ENCODE results near the gene IKZF4. TPM values are rescaled to one million over a fixed set of nuclear protein-coding genes. Genes with fewer than 3 reads are reported as not detected.

Gene IKZF4
- total and polyA plus RNA-seq, 2 of the 8 experiments (the other 6 are each of a cell fraction or from before 2014, with no cell fraction given) = 8.0 to 13.3 TPM

DNA sequence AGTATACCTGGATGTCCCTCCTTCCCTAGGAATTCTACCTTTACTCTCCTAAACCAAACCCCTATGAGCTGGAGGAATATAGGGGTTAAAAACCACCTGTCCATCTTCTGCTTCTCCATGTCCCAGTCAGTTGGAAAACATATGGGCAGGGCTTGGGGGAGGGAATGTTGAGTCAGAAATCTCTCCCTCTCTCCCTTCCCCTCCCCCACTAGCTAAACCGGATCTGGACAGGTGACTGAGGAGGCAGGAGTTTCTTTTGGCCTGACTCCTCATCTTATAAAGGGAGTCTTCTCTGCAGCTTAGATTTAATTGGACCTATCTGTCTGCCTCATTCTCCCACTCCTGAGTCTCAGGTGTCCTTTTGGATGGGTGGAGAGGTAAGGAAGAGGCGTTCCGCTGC is 65.3 kb downstream of the IKZF4 start:
- Histone ChIP-seq H3K23ac (ENCODE audit: insufficient read length) (no peak overlapping the region), H2BK5ac (ENCODE audit: low read depth, low read length) (no peak overlapping the region)
- FAIRE-seq = no peak
- TF ChIP-seq, protein P1, sequence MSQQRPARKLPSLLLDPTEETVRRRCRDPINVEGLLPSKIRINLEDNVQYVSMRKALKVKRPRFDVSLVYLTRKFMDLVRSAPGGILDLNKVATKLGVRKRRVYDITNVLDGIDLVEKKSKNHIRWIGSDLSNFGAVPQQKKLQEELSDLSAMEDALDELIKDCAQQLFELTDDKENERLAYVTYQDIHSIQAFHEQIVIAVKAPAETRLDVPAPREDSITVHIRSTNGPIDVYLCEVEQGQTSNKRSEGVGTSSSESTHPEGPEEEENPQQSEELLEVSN (IDR thresholded peaks at IDR 0.05) = no peak
- TF ChIP-seq TBP (IDR thresholded peaks at IDR 0.05; ENCODE audit: low read depth, low read length) (no peak), RAD21 (IDR thresholded peaks at IDR 0.05 in 1 of 2, conservative IDR thresholded peaks at IDR 0.05 in 1 of 2; ENCODE audit: low read depth in 2 of 2, low read length in 2 of 2) (no peak), ASH2L (IDR thresholded peaks at IDR 0.05; ENCODE audit: low read length) (no peak), HDAC6 (IDR thresholded peaks at IDR 0.05; ENCODE audit: low read depth, low read length) (no peak), JUND (IDR thresholded peaks at IDR 0.05; ENCODE audit: low read length) (no peak), CHD1 (IDR thresholded peaks at IDR 0.05; ENCODE audit: low read depth, low read length) (no peak), SIRT6 (IDR thresholded peaks at IDR 0.05; ENCODE audit: low read length) (no peak), CTBP2 (IDR thresholded peaks at IDR 0.05; ENCODE audit: borderline replicate concordance, insufficient read depth, insufficient read length, low read length) (no peak)
- TF ChIP-seq, protein P2, sequence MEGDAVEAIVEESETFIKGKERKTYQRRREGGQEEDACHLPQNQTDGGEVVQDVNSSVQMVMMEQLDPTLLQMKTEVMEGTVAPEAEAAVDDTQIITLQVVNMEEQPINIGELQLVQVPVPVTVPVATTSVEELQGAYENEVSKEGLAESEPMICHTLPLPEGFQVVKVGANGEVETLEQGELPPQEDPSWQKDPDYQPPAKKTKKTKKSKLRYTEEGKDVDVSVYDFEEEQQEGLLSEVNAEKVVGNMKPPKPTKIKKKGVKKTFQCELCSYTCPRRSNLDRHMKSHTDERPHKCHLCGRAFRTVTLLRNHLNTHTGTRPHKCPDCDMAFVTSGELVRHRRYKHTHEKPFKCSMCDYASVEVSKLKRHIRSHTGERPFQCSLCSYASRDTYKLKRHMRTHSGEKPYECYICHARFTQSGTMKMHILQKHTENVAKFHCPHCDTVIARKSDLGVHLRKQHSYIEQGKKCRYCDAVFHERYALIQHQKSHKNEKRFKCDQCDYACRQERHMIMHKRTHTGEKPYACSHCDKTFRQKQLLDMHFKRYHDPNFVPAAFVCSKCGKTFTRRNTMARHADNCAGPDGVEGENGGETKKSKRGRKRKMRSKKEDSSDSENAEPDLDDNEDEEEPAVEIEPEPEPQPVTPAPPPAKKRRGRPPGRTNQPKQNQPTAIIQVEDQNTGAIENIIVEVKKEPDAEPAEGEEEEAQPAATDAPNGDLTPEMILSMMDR (IDR thresholded peaks at IDR 0.05; ENCODE audit: control extremely low read depth in 1 of 3, insufficient read depth in 1 of 3, low read depth in 1 of 3, low read length in 3 of 3) = no peak

More for the DNA sequence above, 65.3 kb downstream of the IKZF4 start:
- H4K5ac ChIP-seq (ENCODE audit: insufficient read length, low read depth, low read length) = no peak overlapping the region
- no peak overlapping the region for H4K91ac ChIP-seq (replicated peaks; ENCODE audit: insufficient read length, low read length)
- H2BK120ac ChIP-seq (replicated peaks; ENCODE audit: low read depth, low read length) = no peak overlapping the region
- H2AK5ac ChIP-seq (ENCODE audit: low read depth, low read length) = no peak overlapping the region
- no peak overlapping the region for H2AFZ ChIP-seq (ENCODE audit: low read length)
- CTCF ChIA-PET (ENCODE audit: partially characterized antibody) = interaction anchor here (0.7 to 4.8 kb wide), 11 partner anchors 10 to 90 kb away, joined by 3 to 38 read pairs (median 5); partner anchors contain the start of genes PA2G4 and SUOX
- WGBS, 2 experiments (ENCODE audit: extremely low coverage in 1 of 2, insufficient coverage in 1 of 2, insufficient read length in 1 of 2, insufficient replicate concordance in 2 of 2, low coverage in 1 of 2, low lambda C conversion rate in 2 of 2, missing lambda C conversion rate in 1 of 2) = 94% methylated on average over 3 of the region's 3 CpGs; no CpG with 5 or more reads in 1 of the 2 experiments
- H3K14ac ChIP-seq (ENCODE audit: insufficient read length) = no peak overlapping the region
- POLR2A ChIA-PET (ENCODE audit: partially characterized antibody) = interaction anchor here (1.1 to 8.9 kb wide), 4 partner anchors 10 to 41 kb away, joined by 4 to 112 read pairs (median 24); partner anchors contain the start of genes PA2G4, RPL41 and ZC3H10
- H3K27me3 ChIP-seq (replicated peaks in 1 of 4; ENCODE audit: control insufficient read depth in 3 of 4, extremely low read depth in 1 of 4, insufficient read depth in 3 of 4, low read length in 3 of 4) = no peaks in the 10 kb centered on the region
- peaks cover 0 to 24% of the 10 kb centered on the region in 2 experiments; a peak in 2 of 4 replicates for H3K79me2 ChIP-seq (ENCODE audit: control insufficient read depth in 1 of 2, insufficient read depth in 2 of 2, low read length in 2 of 2)
- H3K4me2 ChIP-seq (ENCODE audit: insufficient read depth in 1 of 2, low read depth in 2 of 2, low read length in 2 of 2) = no peak overlapping the region
- H3K9me3 ChIP-seq (ENCODE audit: insufficient read depth in 2 of 2, low read depth in 1 of 2, low read length in 1 of 2) = no peaks in the 10 kb centered on the region
- H3K36me3 ChIP-seq (ENCODE audit: control insufficient read depth in 2 of 4, insufficient read depth in 4 of 4, low read length in 3 of 4) = peaks cover 20 to 50% (median 37%) of the 10 kb centered on the region in 4 experiments
- H3K4ac ChIP-seq (replicated peaks; ENCODE audit: insufficient read length, low read depth, low read length) = no peak overlapping the region
- H3K9ac ChIP-seq (replicated peaks in 1 of 4; ENCODE audit: extremely low read depth in 1 of 4, low read depth in 3 of 4, low read length in 3 of 4) = no peak overlapping the region
- peaks cover 2 to 10% of the 10 kb centered on the region in 2 experiments for H4K20me1 ChIP-seq (replicated peaks in 1 of 2; ENCODE audit: control insufficient read depth in 1 of 2, insufficient read depth in 2 of 2, low read length in 2 of 2)
- H2BK20ac ChIP-seq (ENCODE audit: low read length) = no peak overlapping the region
- no peak overlapping the region for H4K8ac ChIP-seq (ENCODE audit: extremely low read depth, insufficient read depth, low read length)
- H2BK12ac ChIP-seq (ENCODE audit: low read depth, low read length) = no peak overlapping the region
- no peak overlapping the region for H2BK15ac ChIP-seq (ENCODE audit: low read length)
- H3K18ac ChIP-seq (ENCODE audit: extremely low read depth, low read length) = no peak overlapping the region
- H3K4me1 ChIP-seq (replicated peaks in 1 of 4; ENCODE audit: control insufficient read depth in 3 of 4, insufficient read depth in 4 of 4, low read length in 3 of 4) = peaks cover 2 to 10% (median 7%) of the 10 kb centered on the region in 4 experiments
- H3K56ac ChIP-seq (replicated peaks; ENCODE audit: insufficient read length, low read depth, low read length) = no peak overlapping the region
- H3K23me2 ChIP-seq (ENCODE audit: low read depth, low read length) = no peaks in the 10 kb centered on the region; the same call in 1 of the 2 replicates
- H3K27ac ChIP-seq (ENCODE audit: low read depth, low read length) = no peak overlapping the region
- H3K79me1 ChIP-seq (ENCODE audit: low read depth, low read length) = peaks cover 7% of the 10 kb centered on the region; the same call in 1 of the 2 replicates
- no peak overlapping the region for H3K4me3 ChIP-seq (ENCODE audit: extremely low read depth in 1 of 4, insufficient read depth in 2 of 4, low read depth in 3 of 4, low read length in 4 of 4)
- no peak for DNase-seq (ENCODE audit: low read depth in 1 of 2, low spot score in 2 of 2)

Measured in H1 (cell line).